Panc1 (cell line): Measurements from ENCODE around the gene PCBP2.
"Not testable (repeated sequence)": the region's sequence is repeated elsewhere in the genome, so short reads cannot be mapped to it uniquely, and the experiment has no call there.

ENCODE experiments used
- CTCF ChIP-seq: fragments of 450-650 bp; IDR thresholded peaks from 2 replicates; pipeline ENCODE4 v1.5.1; 2017; ENCODE audit warnings: mild to moderate bottlenecking
- SIN3A ChIP-seq: IDR thresholded peaks from 2 replicates; pipeline ENCODE4 v1.6.1; 2012; ENCODE audit warnings: low read depth, mild to moderate bottlenecking, low read length, moderate library complexity, borderline replicate concordance; ENCODE audit not compliant: insufficient read depth
- TCF7L2 ChIP-seq: IDR thresholded peaks from 2 replicates; pipeline ENCODE4 v1.6.1; 2011; ENCODE audit warnings: mild to moderate bottlenecking, low read depth, low read length, inconsistent platforms

GRCh38 chr12:53481458-53481857 is 29.6 kb downstream of the PCBP2 start:
- TF ChIP-seq CTCF, SIN3A, TCF7L2: not testable (repeated sequence)
